ENCODE data around the gene NPHP4.

The NPHP4 gene

GRCh38 chr1:5947978-5948680 is 44.1 kb downstream of the NPHP4 start:
- no peak for DNase-seq

- no peak for DNase-seq
Measured at GRCh38 chr1:5947071-5947821, 45.0 kb downstream of the NPHP4 start.

GRCh38 chr1:5945445-5945844 is 46.8 kb downstream of the NPHP4 start:
- DNase-seq: no peak

GRCh38 chr1:5944843-5945167 is 47.4 kb downstream of the NPHP4 start:
- no peak for DNase-seq

GRCh38 chr1:5944154-5944842 is 47.9 kb downstream of the NPHP4 start:
- no peak for DNase-seq

GRCh38 chr1:5943343-5944124 is 48.7 kb downstream of the NPHP4 start:
- no peak for DNase-seq

- no peak for DNase-seq
Measured at GRCh38 chr1:5941671-5942070, 50.6 kb downstream of the NPHP4 start.

- DNase-seq: no peak
Measured at GRCh38 chr1:5940723-5941407, 51.4 kb downstream of the NPHP4 start.

- no peak for DNase-seq
Measured at GRCh38 chr1:5939271-5940170, 52.7 kb downstream of the NPHP4 start.

- DNase-seq: no peak
Measured at GRCh38 chr1:5938101-5938646, 54.1 kb downstream of the NPHP4 start.

GRCh38 chr1:5937373-5937857 is 54.8 kb downstream of the NPHP4 start:
- DNase-seq: no peak

- DNase-seq: no peak
Measured at GRCh38 chr1:5936621-5937372, 55.4 kb downstream of the NPHP4 start.

GRCh38 chr1:5936126-5936525 is 56.1 kb downstream of the NPHP4 start:
- DNase-seq: no peak

- no peak for DNase-seq
Measured at GRCh38 chr1:5935026-5935425, 57.2 kb downstream of the NPHP4 start.

GRCh38 chr1:5934058-5934884 is 58.0 kb downstream of the NPHP4 start:
- DNase-seq: no peak

GRCh38 chr1:5933676-5934057 is 58.6 kb downstream of the NPHP4 start:
- no peak for DNase-seq

GRCh38 chr1:5933050-5933449 is 59.2 kb downstream of the NPHP4 start:
- DNase-seq: no peak

GRCh38 chr1:5928714-5929400 is 63.4 kb downstream of the NPHP4 start:
- no peak for DNase-seq

All from amniotic stem cell (primary cell).